GM19324 (cell line): ENCODE measurements around the gene UVRAG.

Source experiments
- ATAC-seq: cut with Tn5 transposase; IDR thresholded peaks from one replicate; pipeline ENCODE4 v1.9.1; 2021; ENCODE audit warnings: mild to moderate bottlenecking, moderate library complexity; ENCODE audit not compliant: unreplicated experiment, low FRiP score

The UVRAG gene

GRCh38 chr11:76156971-76157427, 342.0 kb downstream of the UVRAG start:
- ATAC-seq, result no peak

GRCh38 chr11:76157891-76158290, 342.9 kb downstream of the UVRAG start:
- no peak for ATAC-seq

GRCh38 chr11:76158394-76159302, 343.6 kb downstream of the UVRAG start:
- no peak for ATAC-seq

GRCh38 chr11:76159303-76159937, 344.4 kb downstream of the UVRAG start:
- no peak for ATAC-seq

GRCh38 chr11:76159983-76160661, 345.1 kb downstream of the UVRAG start:
- no peak for ATAC-seq

GRCh38 chr11:76160856-76161255, 345.8 kb downstream of the UVRAG start:
- no peak for ATAC-seq

- no peak for ATAC-seq
Measured at GRCh38 chr11:76161261-76161961, 346.4 kb downstream of the UVRAG start.

- ATAC-seq, result no peak
Measured at GRCh38 chr11:76162336-76163288, 347.6 kb downstream of the UVRAG start.

- no peak for ATAC-seq
Measured at GRCh38 chr11:76163289-76163880, 348.4 kb downstream of the UVRAG start.

GRCh38 chr11:76164081-76164480, 349.1 kb downstream of the UVRAG start:
- no peak for ATAC-seq

GRCh38 chr11:76164861-76165751, 350.1 kb downstream of the UVRAG start:
- ATAC-seq, result no peak

GRCh38 chr11:76166314-76166713, 351.3 kb downstream of the UVRAG start:
- ATAC-seq, result no peak

- no peak for ATAC-seq
Measured at GRCh38 chr11:76167590-76167989, 352.6 kb downstream of the UVRAG start.

GRCh38 chr11:76169473-76169896, 354.5 kb downstream of the UVRAG start:
- ATAC-seq, result peak; percentile 43

- ATAC-seq, result no peak
Measured at GRCh38 chr11:76170468-76170867, 355.5 kb downstream of the UVRAG start.

GRCh38 chr11:76172583-76172982, 357.6 kb downstream of the UVRAG start:
- ATAC-seq, result no peak

- ATAC-seq, result no peak
Measured at GRCh38 chr11:76173663-76174062, 358.7 kb downstream of the UVRAG start.

GRCh38 chr11:76174330-76174729, 359.3 kb downstream of the UVRAG start:
- ATAC-seq, result no peak
